Osteocyte (in vitro differentiated cells): ENCODE results near the gene TDRD9. TPM values are rescaled to one million over a fixed set of nuclear protein-coding genes. Genes with fewer than 3 reads are reported as not detected.

Experiments used
- DNase-seq: peaks from one replicate; pipeline ENCODE4 v3.0.0; 2021; ENCODE audit warnings: mixed read lengths; ENCODE audit not compliant: unreplicated experiment; ENCODE audit errors: extremely low spot score
- H3K27ac Mint-ChIP-seq: one replicate; pipeline ENCODE4 v1.8.0; 2021; ENCODE audit warnings: mild to moderate bottlenecking, mixed read lengths; ENCODE audit not compliant: unreplicated experiment
- H3K27me3 Mint-ChIP-seq: one replicate; pipeline ENCODE4 v1.8.0; 2021; ENCODE audit warnings: mixed read lengths; ENCODE audit not compliant: unreplicated experiment
- H3K36me3 Mint-ChIP-seq: one replicate; pipeline ENCODE4 v1.8.0; 2021; ENCODE audit warnings: mixed read lengths; ENCODE audit not compliant: unreplicated experiment
- H3K4me1 Mint-ChIP-seq: one replicate; pipeline ENCODE4 v1.8.0; 2021; ENCODE audit warnings: mixed read lengths; ENCODE audit not compliant: unreplicated experiment
- H3K4me3 Mint-ChIP-seq: one replicate; pipeline ENCODE4 v1.8.0; 2021; ENCODE audit warnings: mild to moderate bottlenecking, moderate library complexity, mixed read lengths; ENCODE audit not compliant: unreplicated experiment
- H3K9me3 Mint-ChIP-seq: one replicate; pipeline ENCODE4 v1.8.0; 2021; ENCODE audit warnings: mixed read lengths; ENCODE audit not compliant: unreplicated experiment
- CTCF ChIP-seq: fragments of 200-600 bp; sonication (generic); IDR thresholded peaks from 2 replicates; pipeline ENCODE4 v1.5.0; 2021; ENCODE audit warnings: antibody characterized with exemption, mild to moderate bottlenecking, moderate library complexity
- total RNA-seq: library from RNA; stranded (reverse); gene quantifications from 2 replicates; pipeline ENCODE4 v1.2.1, GENCODE V29; 2021

Gene TDRD9
- total RNA-seq, 1 donor from 2014 or later: not detected

GRCh38 chr14:103880348-103881267 lies 47.6 kb upstream of the TDRD9 start:
- H3K27ac Mint-ChIP-seq: no peak overlapping the region

GRCh38 chr14:103881268-103882201 lies 46.7 kb upstream of the TDRD9 start:
- Mint-ChIP-seq H3K27ac (no peak overlapping the region), H3K27me3 (peaks cover 7% of the 10 kb centered on the region), H3K4me1 (peaks cover 22% of the 10 kb centered on the region), H3K9me3 (no peaks in the 10 kb centered on the region), H3K4me3 (no peak overlapping the region), H3K36me3 (no peaks in the 10 kb centered on the region)
- DNase-seq: no peak
- TF ChIP-seq CTCF: no peak

More at GRCh38 chr14:103880348-103881267, 47.6 kb upstream of the TDRD9 start:
- Mint-ChIP-seq H3K4me3 (no peak overlapping the region), H3K9me3 (no peaks in the 10 kb centered on the region), H3K4me1 (peaks cover 22% of the 10 kb centered on the region), H3K36me3 (no peaks in the 10 kb centered on the region), H3K27me3 (no peaks in the 10 kb centered on the region)
- no peak for DNase-seq
- no peak for TF ChIP-seq CTCF

- Mint-ChIP-seq H3K27me3 (peaks cover 7% of the 10 kb centered on the region), H3K4me3 (no peak overlapping the region), H3K4me1 (peaks cover 22% of the 10 kb centered on the region), H3K9me3 (no peaks in the 10 kb centered on the region), H3K27ac (no peak overlapping the region), H3K36me3 (no peaks in the 10 kb centered on the region)
- DNase-seq: no peak
- TF ChIP-seq CTCF: no peak
These were observed 45.6 kb upstream of the TDRD9 start for GRCh38 chr14:103882503-103883262.

GRCh38 chr14:103883263-103883523 lies 45.1 kb upstream of the TDRD9 start:
- Mint-ChIP-seq H3K4me1 (peaks cover 22% of the 10 kb centered on the region), H3K27me3 (peaks cover 7% of the 10 kb centered on the region), H3K27ac (no peak overlapping the region), H3K4me3 (no peak overlapping the region), H3K9me3 (no peaks in the 10 kb centered on the region), H3K36me3 (no peaks in the 10 kb centered on the region)
- TF ChIP-seq CTCF: no peak
- no peak for DNase-seq
